ENCODE measurements around the gene HM13.
A peak's percentile ranks its signal among the peaks of the same experiment; 100 is the strongest.
"Not testable (repeated sequence)": the region's sequence is repeated elsewhere in the genome, so short reads cannot be mapped to it uniquely, and the experiment has no call there.

The HM13 gene

GRCh38 chr20:31593221-31594001, 79.2 kb downstream of the HM13 start:
- DNase-seq, result no peak

DNA sequence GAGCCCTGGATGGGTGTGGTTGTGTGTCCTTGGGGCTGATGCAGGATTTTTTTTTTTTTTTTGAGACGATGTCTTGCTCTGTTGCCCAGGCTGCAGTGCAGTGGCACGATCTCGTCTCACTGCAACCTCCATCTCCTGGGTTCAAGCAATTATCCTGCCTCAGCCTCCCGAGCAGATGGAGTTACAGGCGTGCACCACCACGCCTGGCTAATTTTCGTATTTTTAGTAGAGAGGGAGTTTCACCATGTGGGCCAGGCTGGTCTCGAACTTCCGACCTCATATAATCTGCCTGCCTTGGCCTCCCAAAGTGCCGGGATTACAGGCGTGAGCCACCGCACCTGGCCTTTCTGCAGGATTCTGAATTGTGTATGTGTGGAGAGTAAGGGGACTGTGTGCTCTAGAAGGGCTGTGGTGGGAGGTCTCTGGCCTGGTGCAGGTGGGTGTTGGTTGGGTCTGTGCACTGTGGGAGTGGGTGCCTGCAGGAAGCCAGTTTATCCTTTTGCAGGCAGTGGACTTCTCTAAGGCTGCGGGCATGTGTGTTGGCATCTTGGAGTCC, 79.8 kb downstream of the HM13 start:
- DNase-seq, result no peak

DNA sequence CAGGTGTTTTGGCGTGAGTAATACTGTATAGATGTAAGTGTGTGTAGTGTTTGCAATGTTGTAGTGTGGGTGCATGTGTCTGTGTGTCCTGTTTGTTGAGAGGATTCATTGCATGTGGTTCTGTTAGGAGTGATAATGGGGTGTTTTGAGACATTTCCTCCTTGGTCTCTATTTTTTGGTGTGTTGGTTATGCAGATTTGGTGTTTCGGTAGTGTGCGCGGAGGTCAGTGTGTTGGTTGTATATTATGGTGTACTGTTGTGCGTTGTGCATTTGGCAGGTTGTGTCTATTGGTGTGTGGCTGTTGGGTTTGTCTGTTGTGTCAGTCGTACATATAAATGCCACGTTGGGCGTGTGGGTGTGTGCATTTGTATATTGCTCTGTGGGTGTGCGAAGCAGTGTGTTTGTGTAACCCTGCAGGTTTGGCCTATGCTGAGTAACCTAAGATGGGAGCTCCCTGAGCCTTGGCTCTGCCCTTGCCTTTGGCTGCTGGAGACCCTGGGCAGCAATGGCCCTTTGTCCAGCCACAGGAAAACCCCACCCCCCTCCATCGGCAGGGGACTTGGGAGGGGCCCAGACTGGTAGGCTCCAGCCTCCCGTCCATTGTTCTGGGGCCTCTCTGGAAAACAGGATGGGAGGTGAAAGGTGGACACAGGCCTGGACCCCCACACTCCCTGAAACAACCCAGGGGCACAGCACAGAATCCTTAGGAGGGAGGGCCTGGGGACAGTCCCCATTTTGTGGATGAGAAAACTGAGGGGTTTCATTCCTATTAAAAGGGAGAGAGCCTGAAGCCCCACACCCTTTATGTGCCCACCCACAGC, 80.5 kb downstream of the HM13 start:
- DNase-seq, result no peak

GRCh38 chr20:31595380-31595653, 81.1 kb downstream of the HM13 start:
- DNase-seq, result no peak

GRCh38 chr20:31595654-31596411, 81.6 kb downstream of the HM13 start:
- no peak for DNase-seq

DNA sequence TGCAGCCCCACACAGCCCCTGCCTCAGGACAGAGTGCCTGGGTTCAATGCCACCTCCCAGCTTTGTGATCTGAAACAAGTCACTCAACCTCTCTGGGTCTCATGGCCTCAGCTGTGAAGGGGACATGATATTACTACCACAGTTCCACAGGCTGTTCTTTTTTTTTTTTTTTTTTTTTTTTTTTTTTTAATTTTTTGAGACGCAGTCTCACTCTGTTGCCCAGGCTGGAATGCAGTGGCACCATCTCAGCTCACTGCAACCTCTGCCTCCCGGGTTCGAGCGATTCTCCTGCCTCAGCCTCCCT, 82.1 kb downstream of the HM13 start:
- DNase-seq, result not testable (repeated sequence)

DNA sequence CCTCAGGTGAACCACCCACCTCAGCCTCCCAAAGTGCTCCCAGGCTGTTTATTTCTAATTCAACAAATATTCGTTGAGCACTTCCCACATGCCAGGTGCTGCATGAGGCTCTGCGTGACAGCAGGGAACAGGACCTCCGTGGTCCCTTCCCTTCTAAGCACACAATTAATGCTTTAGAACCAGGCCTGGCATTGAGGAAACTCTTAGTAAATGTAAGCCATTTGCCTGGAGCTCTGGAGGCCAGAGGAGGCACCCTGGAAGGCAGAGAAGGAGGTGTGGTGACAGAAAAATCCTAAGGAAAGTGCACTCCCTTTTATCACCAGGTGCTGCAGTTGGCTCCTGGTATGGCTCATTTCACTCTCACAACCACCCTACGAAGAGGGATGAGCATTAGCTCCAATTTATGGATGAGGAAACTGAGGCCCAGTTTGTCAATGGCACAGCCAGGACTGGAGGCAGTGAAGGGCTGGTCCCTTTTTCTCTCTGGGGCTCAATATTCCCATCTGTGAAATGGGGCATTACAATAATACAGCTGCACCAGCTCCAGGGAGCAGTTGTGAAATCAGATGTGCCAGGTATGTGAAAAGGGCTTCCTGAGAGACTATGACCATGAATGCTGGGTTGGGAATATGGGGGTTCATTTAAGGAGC, 82.7 kb downstream of the HM13 start:
- DNase-seq, result peak; percentile 18

DNA sequence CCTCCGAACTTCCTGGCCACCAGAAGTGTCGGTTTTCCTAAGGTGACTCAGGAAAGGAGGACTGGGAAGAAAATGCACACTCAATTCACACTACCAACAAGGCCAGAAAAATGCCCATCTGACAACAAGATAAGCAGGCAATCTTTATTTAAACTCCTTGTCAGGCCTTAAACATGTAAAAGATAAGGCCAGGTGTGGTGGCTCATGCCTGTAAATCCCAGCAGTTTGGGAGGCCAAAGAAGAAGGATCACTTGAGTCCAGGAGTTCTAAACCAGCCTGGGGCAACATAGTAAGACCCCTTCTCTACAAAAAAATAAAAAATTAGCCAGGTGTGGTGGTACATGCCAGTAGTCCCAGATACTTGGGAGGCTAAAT, 83.2 kb downstream of the HM13 start:
- DNase-seq, result no peak

- no peak for DNase-seq
Observed at GRCh38 chr20:31602431-31602778, 88.2 kb downstream of the HM13 start.

DNA sequence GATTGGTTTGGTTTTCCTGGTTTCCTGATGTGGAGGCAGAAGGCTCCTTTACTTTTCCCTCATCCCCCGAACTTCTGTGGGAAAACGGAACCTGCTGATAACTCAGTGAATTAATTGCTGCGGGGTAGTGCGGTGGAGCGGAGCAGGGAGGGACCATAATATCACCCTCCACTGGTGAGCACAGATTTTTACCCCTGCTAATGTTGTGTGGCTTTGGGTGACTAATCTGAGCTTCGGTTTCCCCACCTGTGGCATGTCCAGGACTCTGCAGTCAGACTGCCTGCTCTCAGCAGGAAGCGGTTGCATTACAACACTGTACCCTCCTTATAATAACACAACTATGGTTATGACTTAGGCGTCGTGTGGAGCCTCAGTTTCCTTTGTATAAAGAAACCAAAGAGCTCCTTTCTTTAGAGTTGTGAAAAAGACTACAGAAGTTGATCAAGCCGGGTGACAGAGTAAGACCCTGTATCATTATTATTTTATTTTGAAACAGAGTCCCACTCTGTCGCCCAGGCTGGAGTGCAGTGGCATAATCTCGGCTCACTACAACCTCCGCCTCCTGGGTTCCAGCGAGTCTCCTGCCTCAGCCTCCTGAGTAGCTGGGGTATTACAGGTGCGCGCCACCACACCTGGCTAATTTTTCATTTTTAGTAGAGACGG, 88.7 kb downstream of the HM13 start:
- no peak for DNase-seq

- DNase-seq, result peak; percentile 98
Observed at GRCh38 chr20:31603822-31604566, 89.8 kb downstream of the HM13 start.

GRCh38 chr20:31604567-31605030, 90.4 kb downstream of the HM13 start:
- DNase-seq, result no peak

DNA sequence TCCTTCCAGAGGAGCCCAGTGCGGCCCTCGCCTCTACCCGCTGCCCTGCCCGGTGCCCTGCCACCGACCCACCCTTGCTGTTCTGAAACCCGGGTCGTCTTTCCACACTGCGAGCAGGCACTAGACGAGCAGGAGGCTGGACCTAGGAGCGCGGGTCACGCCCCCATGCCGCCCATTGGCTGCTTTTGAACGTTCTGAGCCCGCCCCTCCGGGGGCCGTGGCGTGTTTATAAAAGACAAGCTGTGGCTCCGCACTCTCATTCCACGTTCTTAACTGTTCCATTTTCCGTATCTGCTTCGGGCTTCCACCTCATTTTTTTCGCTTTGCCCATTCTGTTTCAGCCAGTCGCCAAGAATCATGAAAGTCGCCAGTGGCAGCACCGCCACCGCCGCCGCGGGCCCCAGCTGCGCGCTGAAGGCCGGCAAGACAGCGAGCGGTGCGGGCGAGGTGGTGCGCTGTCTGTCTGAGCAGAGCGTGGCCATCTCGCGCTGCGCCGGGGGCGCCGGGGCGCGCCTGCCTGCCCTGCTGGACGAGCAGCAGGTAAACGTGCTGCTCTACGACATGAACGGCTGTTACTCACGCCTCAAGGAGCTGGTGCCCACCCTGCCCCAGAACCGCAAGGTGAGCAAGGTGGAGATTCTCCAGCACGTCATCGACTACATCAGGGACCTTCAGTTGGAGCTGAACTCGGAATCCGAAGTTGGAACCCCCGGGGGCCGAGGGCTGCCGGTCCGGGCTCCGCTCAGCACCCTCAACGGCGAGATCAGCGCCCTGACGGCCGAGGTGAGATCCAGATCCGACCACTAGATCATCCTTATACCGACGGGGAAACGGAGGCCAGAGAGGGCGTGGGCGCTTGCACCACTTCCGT, 91.0 kb downstream of the HM13 start, which contains the start of gene ID1:
Gene ID1, plus strand, starts transcription at position 259 of the 871 bp plus-strand sequence. Its CDS starts 99 bp downstream, at position 358.
- DNase-seq, result peak; percentile 97

GRCh38 chr20:31605902-31606803, 91.9 kb downstream of the HM13 start:
- peak; percentile 45 for DNase-seq

DNA sequence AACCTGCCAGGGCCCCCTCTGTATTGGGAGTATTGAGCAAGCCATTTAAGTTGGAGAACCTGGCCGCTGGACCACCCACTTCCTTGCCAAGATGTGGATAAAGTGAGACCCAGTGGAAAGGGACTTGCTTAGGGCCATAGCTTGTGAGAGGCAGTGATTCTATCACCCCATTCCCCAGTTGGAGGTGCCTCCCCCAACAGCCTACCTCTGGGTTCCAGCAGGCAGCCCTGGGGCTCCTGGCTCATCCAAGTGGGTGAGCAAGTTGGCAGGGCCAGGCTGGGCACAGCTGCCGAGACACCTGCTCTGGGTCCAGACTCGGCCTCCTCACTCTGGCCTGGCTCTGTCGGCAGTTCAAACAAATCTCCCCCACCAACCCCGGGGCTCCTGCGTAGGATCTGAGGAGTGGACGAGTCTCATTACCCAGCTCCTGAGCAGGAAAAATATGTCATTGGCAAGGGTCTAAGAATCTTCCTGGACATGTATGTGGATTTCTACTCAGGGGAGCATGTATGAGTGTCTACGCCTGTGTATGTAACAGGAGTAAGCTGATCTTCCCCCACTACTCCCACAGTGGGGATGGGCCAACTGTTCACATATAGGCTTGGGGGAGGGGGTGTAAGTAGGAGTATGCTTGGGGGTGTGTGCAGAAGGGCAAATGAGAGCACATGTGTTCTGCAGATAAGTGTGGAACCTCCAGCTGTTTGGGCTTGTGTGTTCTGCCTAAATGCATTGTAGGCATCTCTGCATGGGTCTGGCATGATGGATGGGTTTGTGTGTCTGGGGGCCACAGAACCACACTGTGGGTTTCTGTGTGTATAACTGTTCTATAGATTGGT, 92.8 kb downstream of the HM13 start:
- peak; percentile 61 for DNase-seq

DNA sequence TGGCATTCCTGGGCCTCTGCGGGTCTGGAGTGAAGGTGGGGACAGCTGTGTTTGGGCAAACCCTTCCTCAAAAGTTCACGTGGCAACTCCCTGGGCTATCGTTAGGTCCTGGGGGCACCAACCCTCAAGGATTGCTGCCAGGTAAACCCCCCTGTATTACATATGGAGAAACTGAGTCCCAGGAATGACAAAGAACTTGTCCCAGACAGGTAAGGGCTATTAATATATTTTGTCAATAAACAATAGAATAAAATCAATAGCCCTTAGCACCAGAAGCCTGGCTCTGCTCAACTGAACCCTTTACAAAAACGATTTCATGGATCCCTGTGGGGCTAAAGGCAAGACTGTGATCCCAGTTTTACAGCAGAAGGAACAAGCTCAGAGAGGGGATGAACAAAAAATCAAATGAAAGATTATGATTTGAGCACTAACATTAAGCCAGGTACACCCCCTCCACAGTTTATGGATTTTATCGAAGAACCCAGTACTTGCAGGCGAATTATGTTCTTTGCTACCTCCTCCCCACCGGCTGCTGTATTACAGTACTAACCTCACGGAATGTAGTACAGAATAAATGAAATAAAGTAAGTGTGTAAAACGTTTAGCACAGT, 93.5 kb downstream of the HM13 start:
- peak; percentile 73 for DNase-seq

- peak; percentile 90 for DNase-seq
Observed at GRCh38 chr20:31608251-31608945, 94.2 kb downstream of the HM13 start.
